NCI-H748 (cell line): ENCODE results near the gene NDUFS7.

Experiments
- DNase-seq: peaks from one replicate; lab custom pipeline; 2025; ENCODE audit not compliant: unreplicated experiment; lab: John Stamatoyannopoulos, UW

Gene NDUFS7

GRCh38 chr19:1399745-1400144 is 16.0 kb downstream of the NDUFS7 start:
- DNase-seq = no peak

- peak; percentile 13 for DNase-seq
These were observed 16.8 kb downstream of the NDUFS7 start for GRCh38 chr19:1400281-1401137.

- peak; percentile 55 for DNase-seq
These were observed 17.6 kb downstream of the NDUFS7 start, which contains the start of gene GAMT for GRCh38 chr19:1401138-1401888. Gene GAMT, minus strand, starts transcription at chr19:1401542. Its CDS starts 66 bp downstream, at chr19:1401476.

GRCh38 chr19:1401889-1402217 is 18.1 kb downstream of the NDUFS7 start:
- no peak for DNase-seq

GRCh38 chr19:1402411-1403070 is 18.8 kb downstream of the NDUFS7 start:
- DNase-seq = no peak

- peak; percentile 96 for DNase-seq
These were observed 23.2 kb downstream of the NDUFS7 start for GRCh38 chr19:1406774-1407527.

GRCh38 chr19:1407528-1408299 is 24.0 kb downstream of the NDUFS7 start, which contains the start of gene DAZAP1:
Gene DAZAP1, plus strand, starts transcription at chr19:1407586. Its CDS starts 188 bp downstream, at chr19:1407774.
- DNase-seq = no peak

GRCh38 chr19:1408300-1409203 is 24.8 kb downstream of the NDUFS7 start:
- peak; percentile 29 for DNase-seq

- DNase-seq = no peak
These were observed 25.7 kb downstream of the NDUFS7 start for GRCh38 chr19:1409204-1410005.

GRCh38 chr19:1410136-1410786 is 26.6 kb downstream of the NDUFS7 start:
- no peak for DNase-seq

- DNase-seq = no peak
These were observed 27.1 kb downstream of the NDUFS7 start for GRCh38 chr19:1410789-1411188.

GRCh38 chr19:1411255-1412191 is 27.8 kb downstream of the NDUFS7 start:
- no peak for DNase-seq

GRCh38 chr19:1412323-1412923 is 28.7 kb downstream of the NDUFS7 start:
- no peak for DNase-seq

GRCh38 chr19:1412995-1413800 is 29.5 kb downstream of the NDUFS7 start:
- DNase-seq = no peak
